SK-N-SH treated with all-trans-retinoic acid at 6 μM for 48 hours (cell line): ENCODE results near the gene PSD2.

Experiments
- ARNTL ChIP-seq: fragments of 450-650 bp; formaldehyde crosslinking; IDR thresholded peaks from 2 replicates; pipeline ENCODE4 v1.5.0; 2020; ENCODE audit warnings: low read depth, mild to moderate bottlenecking, moderate library complexity, borderline replicate concordance
- BACH2 ChIP-seq: fragments of 250-450 bp; sonication (Bioruptor Pico); IDR thresholded peaks from 2 replicates; pipeline ENCODE4 v1.9.0; 2021; ENCODE audit warnings: mild to moderate bottlenecking, borderline replicate concordance
- CREB5 ChIP-seq: fragments of 250-450 bp; sonication (Bioruptor Pico); IDR thresholded peaks from 2 replicates; pipeline ENCODE4 v1.5.1; 2020; ENCODE audit warnings: low read depth, mild to moderate bottlenecking, moderate library complexity
- CSDC2 ChIP-seq: fragments of 250-450 bp; sonication (Bioruptor Pico); IDR thresholded peaks from 2 replicates; pipeline ENCODE4 v1.5.0; 2020; ENCODE audit warnings: mild to moderate bottlenecking, moderate library complexity
- GLIS3 ChIP-seq: fragments of 250-450 bp; sonication (Bioruptor Pico); IDR thresholded peaks from 2 replicates; pipeline ENCODE4 v1.5.0; 2020; ENCODE audit warnings: mild to moderate bottlenecking, moderate library complexity
- ISL1 ChIP-seq: fragments of 250-450 bp; sonication (Bioruptor Pico); IDR thresholded peaks from 2 replicates; pipeline ENCODE4 v2.1.2; 2022; ENCODE audit warnings: mild to moderate bottlenecking, moderate library complexity
- RARB ChIP-seq: fragments of 250-450 bp; sonication (Bioruptor Pico); IDR thresholded peaks from 2 replicates; pipeline ENCODE4 v1.8.0; 2021; ENCODE audit warnings: mild to moderate bottlenecking, moderate library complexity
- SNAI2 ChIP-seq: fragments of 250-450 bp; sonication (Bioruptor Pico); IDR thresholded peaks from 2 replicates; pipeline ENCODE4 v1.5.0; 2020; ENCODE audit warnings: mild to moderate bottlenecking, moderate library complexity
- TOX ChIP-seq: fragments of 250-450 bp; sonication (Bioruptor Pico); IDR thresholded peaks from 2 replicates; pipeline ENCODE4 v1.8.0; 2021; ENCODE audit warnings: mild to moderate bottlenecking, moderate library complexity, borderline replicate concordance
- ZFP3 ChIP-seq: fragments of 250-450 bp; sonication (Bioruptor Pico); IDR thresholded peaks from 2 replicates; pipeline ENCODE4 v1.5.0; 2020; ENCODE audit warnings: mild to moderate bottlenecking, moderate library complexity
- ZFP30 ChIP-seq: fragments of 450-650 bp; formaldehyde crosslinking; IDR thresholded peaks from 2 replicates; pipeline ENCODE4 v1.5.0; 2022; ENCODE audit warnings: mild to moderate bottlenecking, moderate library complexity
- ZNF565 ChIP-seq: fragments of 450-650 bp; formaldehyde crosslinking; conservative IDR thresholded peaks from 2 replicates; pipeline ENCODE4 v1.5.0; 2020; ENCODE audit warnings: low read depth, mild to moderate bottlenecking, moderate library complexity
- TF ChIP-seq, protein P1 (sequence below): fragments of 250-450 bp; sonication (Bioruptor Pico); IDR thresholded peaks from 2 replicates; pipeline ENCODE4 v1.8.0; 2020; ENCODE audit warnings: mild to moderate bottlenecking, moderate library complexity, borderline replicate concordance
- TF ChIP-seq, protein P2 (sequence below): fragments of 250-450 bp; sonication (Bioruptor Pico); IDR thresholded peaks from 2 replicates; pipeline ENCODE4 v1.8.0; 2021; ENCODE audit warnings: low read depth, mild to moderate bottlenecking, moderate library complexity, borderline replicate concordance

GRCh38 chr5:139769477-139769876 lies 26.1 kb upstream of the PSD2 start:
- no peak for TF ChIP-seq ARNTL (CRISPR knock-in tag)
- no peak for TF ChIP-seq CREB5 (CRISPR knock-in tag)
- TF ChIP-seq, protein P1, sequence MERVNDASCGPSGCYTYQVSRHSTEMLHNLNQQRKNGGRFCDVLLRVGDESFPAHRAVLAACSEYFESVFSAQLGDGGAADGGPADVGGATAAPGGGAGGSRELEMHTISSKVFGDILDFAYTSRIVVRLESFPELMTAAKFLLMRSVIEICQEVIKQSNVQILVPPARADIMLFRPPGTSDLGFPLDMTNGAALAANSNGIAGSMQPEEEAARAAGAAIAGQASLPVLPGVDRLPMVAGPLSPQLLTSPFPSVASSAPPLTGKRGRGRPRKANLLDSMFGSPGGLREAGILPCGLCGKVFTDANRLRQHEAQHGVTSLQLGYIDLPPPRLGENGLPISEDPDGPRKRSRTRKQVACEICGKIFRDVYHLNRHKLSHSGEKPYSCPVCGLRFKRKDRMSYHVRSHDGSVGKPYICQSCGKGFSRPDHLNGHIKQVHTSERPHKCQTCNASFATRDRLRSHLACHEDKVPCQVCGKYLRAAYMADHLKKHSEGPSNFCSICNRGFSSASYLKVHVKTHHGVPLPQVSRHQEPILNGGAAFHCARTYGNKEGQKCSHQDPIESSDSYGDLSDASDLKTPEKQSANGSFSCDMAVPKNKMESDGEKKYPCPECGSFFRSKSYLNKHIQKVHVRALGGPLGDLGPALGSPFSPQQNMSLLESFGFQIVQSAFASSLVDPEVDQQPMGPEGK, result no peak
- TF ChIP-seq GLIS3 (CRISPR knock-in tag), result no peak
- TF ChIP-seq ZFP3, result no peak
- TF ChIP-seq ZFP30, result no peak
- no peak for TF ChIP-seq CSDC2
- no peak for TF ChIP-seq BACH2 (CRISPR knock-in tag)
- TF ChIP-seq ISL1 (CRISPR knock-in tag), result no peak
- TF ChIP-seq TOX (CRISPR knock-in tag), result no peak
- no peak for TF ChIP-seq ZNF565 (CRISPR knock-in tag)
- TF ChIP-seq, protein P2, sequence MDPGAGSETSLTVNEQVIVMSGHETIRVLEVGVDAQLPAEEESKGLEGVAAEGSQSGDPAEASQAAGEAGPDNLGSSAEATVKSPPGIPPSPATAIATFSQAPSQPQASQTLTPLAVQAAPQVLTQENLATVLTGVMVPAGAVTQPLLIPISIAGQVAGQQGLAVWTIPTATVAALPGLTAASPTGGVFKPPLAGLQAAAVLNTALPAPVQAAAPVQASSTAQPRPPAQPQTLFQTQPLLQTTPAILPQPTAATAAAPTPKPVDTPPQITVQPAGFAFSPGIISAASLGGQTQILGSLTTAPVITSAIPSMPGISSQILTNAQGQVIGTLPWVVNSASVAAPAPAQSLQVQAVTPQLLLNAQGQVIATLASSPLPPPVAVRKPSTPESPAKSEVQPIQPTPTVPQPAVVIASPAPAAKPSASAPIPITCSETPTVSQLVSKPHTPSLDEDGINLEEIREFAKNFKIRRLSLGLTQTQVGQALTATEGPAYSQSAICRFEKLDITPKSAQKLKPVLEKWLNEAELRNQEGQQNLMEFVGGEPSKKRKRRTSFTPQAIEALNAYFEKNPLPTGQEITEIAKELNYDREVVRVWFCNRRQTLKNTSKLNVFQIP, result no peak
- no peak for TF ChIP-seq RARB (CRISPR knock-in tag)
- no peak for TF ChIP-seq SNAI2
